NOMO-1 (cell line): Measurements from ENCODE around the gene RBM47.
"Not testable (repeated sequence)": the region's sequence is repeated elsewhere in the genome, so short reads cannot be mapped to it uniquely, and the experiment has no call there.

Experiments used
- DNase-seq, 2 experiments: peaks; one replicate each; lab custom pipeline; 2025; ENCODE audit not compliant: unreplicated experiment in 2 of 2; lab: John Stamatoyannopoulos, UW

Gene RBM47

GRCh38 chr4:40629401-40630334 lies at the start of gene RBM47:
Gene RBM47, minus strand, starts transcription at chr4:40629864. Its CDS starts 190,971 bp downstream, at chr4:40438893.
- peak; percentile 48 to 65 for DNase-seq

GRCh38 chr4:40678421-40678820 lies 48.8 kb upstream of the RBM47 start:
- DNase-seq: no peak

DNA sequence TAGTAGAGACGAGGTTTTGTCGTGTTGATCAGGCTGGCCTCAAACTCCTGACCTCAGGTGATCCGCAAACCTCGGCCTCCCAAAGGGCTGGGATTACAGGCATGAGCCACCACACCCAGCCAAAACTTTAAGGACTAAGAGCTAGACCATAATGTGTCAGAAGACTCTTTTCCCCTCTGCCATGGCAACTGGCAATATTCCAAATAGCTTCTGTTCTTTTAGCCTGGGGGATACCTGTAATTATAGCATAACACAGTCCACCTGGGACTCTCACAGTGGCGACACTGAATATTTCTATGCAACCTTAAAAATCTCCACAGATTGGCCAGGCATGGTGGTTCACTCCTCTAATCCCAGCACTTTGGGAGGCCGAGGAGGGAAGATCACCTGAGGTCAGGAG lies 45.5 kb upstream of the RBM47 start:
- no peak for DNase-seq

DNA sequence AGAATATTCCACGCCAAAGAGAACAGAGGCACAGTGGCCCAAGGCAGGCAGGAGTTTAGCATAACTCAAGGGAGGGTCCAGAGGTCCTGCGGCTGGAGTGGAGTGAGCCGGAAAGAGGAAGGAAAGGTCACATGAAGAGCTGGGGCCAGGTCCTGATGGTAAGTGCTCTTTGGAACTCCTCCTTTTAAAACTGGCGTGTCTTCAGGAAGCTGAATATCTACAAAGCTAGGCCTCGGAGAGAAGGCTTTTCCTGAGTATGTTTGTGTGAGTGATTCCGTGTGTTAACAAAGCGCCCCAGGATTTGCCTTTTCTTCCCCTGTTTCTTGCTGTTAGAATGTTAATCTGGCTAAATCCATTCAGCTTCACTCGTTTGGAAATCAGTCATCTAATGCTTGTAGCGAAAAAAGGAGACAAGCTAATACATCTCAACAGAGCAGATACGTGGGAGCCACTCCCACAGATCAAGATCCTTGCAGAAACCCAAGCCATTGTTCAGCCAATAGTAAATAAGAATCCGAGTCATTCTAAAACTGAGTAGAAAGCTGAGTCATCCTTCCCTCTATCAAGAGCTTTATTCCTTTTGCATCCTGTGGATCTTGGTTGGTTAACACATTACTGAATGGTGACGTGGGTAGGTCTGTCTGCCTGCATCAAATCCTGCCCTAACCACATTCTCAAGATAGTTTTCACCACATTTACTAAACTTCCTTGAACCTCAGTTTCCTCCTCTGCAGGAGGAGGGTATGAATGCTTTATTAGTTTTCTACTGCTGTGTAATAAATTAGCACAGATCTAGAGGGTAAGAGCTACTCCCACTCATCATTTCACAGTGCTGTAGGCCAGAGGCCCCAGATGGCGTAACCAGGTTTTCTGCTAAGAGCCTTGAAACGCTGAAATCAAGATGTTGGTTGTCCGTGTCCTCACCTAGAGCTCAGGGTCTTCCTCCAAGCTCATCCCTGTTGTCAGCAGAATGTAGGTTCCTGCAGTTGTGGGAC lies 43.2 kb upstream of the RBM47 start:
- peak; percentile 70 to 98 for DNase-seq

GRCh38 chr4:40669504-40669903 lies 39.8 kb upstream of the RBM47 start:
- DNase-seq: no peak

- DNase-seq: no peak
These were observed 36.2 kb upstream of the RBM47 start for GRCh38 chr4:40665842-40666241.

DNA sequence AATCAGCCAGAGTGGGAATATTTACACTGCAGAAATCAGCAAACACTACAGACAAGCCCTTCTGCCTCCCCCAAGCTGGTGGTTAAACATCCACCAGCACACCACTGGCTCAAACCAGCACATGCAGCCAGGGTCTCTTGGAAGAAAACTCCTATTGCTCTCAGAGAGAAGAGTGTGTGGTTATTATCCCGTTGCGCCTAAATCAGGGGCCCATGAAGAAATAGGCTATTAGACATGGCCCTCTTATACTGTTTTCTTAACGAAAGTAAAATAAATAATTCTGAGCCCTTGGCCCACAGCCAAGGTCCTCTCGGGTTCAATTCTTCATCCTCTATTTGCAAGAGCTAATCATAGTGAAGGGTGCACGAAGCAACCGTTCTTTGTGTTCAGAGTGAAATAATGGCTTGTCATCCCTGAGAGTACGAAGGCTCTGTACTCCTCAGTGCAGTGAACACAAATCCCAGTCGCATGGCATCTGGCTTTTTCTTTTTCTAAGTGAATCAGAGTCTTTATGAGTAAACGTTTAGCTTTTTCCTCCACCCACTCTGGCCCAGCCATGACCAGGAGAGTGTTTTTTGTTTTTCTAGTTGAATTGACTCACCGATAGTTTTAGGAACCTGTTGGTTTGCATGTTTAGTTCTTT lies 33.4 kb upstream of the RBM47 start:
- DNase-seq: no peak

GRCh38 chr4:40661803-40662202 lies 32.1 kb upstream of the RBM47 start:
- no peak for DNase-seq

- DNase-seq: peak; percentile 67 to 90
These were observed 26.7 kb upstream of the RBM47 start for GRCh38 chr4:40656201-40656863.

GRCh38 chr4:40651280-40651679 lies 21.6 kb upstream of the RBM47 start:
- DNase-seq: no peak

- no peak for DNase-seq
These were observed 19.7 kb upstream of the RBM47 start for GRCh38 chr4:40649321-40649720.

- DNase-seq: no peak
These were observed 19.1 kb upstream of the RBM47 start for GRCh38 chr4:40648742-40649281.

GRCh38 chr4:40648131-40648530 lies 18.5 kb upstream of the RBM47 start:
- DNase-seq: no peak

DNA sequence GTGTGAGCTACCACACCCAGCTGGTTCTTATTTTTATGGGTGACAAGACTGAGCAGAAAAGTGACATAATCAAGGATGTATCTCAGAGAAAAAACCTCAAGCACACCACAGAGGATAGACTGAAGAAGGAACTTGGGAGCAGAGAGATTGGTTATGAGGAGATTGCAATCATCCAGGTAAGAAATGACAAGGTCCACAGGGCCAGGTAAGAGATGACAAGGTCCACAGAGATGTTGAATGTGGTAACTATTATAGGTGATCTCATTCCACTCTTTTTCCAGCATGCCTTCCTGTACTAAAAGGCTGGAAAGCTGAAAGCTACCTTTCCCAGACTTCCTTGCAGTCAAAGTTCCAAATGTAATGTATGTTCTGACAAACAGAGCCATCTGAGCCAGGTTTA lies 15.9 kb upstream of the RBM47 start:
- no peak for DNase-seq

- DNase-seq: peak in 1 of 2 experiments; percentile 17
These were observed 2.4 kb upstream of the RBM47 start for GRCh38 chr4:40632080-40632479.

- peak; percentile 45 to 80 for DNase-seq
These were observed 814 bp upstream of the RBM47 start for GRCh38 chr4:40630335-40631021.

GRCh38 chr4:40628888-40629287 lies 776 bp downstream of the RBM47 start:
- DNase-seq: no peak

DNA sequence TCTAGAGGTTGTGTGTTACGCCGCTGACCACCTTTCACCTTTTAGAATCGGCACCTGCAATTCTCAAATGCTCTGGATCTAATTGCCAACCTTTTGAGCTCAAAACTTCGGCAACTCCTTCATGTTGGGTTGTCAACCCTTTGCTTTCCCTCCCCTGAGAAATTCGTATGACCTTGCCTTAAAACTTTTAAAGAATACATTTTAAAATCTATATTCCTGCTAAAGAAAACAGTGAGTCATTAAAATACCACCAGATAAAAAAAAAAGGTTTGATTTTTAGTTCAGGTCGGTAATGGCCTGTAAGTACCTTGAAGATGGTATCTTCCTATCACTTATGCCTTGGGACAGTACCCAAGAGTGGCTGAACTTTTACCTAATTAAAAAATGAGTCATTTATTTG lies 1.3 kb downstream of the RBM47 start:
- not testable (repeated sequence) for DNase-seq

GRCh38 chr4:40627540-40627939 lies 2.1 kb downstream of the RBM47 start:
- DNase-seq: no peak
